Activated CD4-positive, alpha-beta T cell treated with anti-CD3 and anti-CD28 coated beads, Interleukin-2, amount 50 U/mL, for 4 hours (primary cell): ENCODE results near the gene NOL4L.

Experiments
- DNase-seq, 2 experiments: peaks; one replicate each; pipeline ENCODE4 v3.0.0-alpha.2; 2020

NOL4L gene

DNA sequence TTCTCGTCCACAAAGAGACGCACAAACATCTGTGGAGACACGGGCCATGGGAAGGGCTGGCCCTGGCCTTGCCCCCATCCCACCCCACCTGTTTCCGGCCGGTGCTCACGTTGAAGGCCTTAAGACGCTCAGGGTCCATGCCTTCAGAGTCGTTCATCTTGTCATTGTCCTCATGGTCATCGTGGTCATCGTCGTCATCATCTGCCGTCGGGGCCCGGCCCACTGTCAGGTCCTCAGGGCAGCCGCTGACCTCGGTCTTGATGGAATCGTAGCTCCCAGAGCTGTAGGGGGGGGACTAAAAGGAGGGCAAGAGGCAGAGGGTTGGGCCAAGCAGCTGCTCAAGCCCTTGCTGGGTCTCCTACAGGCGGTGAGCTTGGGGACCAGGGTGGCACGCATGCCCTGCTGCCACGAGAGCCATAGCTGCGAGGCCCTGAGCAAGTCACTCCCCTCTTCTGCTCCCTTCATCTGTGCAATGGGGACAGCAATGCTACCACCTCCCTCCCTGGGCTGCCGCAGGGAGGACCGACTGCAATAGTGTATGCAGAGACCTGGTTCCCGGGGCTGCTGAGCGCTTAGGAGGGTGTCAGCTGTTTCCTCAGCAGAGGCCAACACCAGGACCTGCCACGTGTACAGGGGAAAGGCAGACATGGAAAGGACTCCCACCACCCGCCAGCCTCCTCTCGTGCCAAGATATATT, 131.5 kb downstream of the NOL4L start:
- no peak for DNase-seq

DNA sequence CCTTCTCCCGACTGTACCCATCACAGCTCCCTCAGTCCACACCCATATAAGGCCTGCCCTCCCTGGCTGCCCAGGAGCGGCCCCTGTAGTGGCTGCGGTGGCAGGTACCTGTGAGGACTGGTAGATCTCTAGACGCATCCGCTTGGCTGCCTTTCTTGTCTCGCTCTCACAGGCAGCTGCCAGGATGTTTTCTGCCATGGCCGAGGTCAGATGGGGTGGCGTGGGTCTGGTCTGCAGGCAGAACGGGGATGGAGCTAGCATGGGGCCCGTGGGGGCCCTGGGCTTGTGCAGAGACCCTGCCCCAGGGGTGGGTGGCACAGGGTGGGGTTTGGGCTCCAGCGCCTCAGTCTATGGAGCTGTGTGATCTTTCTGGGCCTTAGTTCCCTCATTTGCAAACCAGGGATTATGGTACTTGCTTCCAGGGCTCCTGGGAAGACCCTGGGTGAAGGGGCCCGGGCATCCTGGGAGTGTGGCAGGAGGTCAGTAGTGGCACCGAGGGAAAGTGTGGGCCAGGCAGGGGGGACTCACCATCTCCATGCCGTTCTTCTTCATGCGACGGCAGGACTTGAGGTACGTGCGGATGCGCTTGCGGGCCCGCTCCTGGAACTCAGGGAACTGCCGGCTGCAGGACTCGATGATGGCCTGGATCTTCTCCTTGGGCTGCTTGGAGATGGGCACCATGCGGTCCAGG, 132.2 kb downstream of the NOL4L start:
- DNase-seq = no peak

GRCh38 chr20:32451682-32452461, 133.3 kb downstream of the NOL4L start:
- no peak for DNase-seq

DNA sequence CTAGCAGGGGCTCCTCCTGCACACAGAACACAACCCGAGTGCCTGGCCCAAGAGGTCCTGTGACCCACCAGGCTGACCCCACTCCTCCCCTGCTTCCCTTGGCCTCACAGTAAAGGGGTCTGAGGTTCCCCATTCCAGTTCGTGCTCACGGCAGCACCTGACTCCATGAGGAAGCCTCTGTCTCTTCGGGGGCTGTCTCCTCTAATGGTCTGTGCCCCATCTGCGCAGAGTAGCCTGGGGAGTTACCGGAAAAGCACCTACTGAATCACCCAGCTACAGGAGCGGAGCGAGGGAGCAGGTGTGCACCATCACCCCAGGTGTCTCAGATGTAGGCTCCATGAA, 133.8 kb downstream of the NOL4L start:
- no peak for DNase-seq

GRCh38 chr20:32450484-32451061, 134.6 kb downstream of the NOL4L start:
- no peak for DNase-seq

DNA sequence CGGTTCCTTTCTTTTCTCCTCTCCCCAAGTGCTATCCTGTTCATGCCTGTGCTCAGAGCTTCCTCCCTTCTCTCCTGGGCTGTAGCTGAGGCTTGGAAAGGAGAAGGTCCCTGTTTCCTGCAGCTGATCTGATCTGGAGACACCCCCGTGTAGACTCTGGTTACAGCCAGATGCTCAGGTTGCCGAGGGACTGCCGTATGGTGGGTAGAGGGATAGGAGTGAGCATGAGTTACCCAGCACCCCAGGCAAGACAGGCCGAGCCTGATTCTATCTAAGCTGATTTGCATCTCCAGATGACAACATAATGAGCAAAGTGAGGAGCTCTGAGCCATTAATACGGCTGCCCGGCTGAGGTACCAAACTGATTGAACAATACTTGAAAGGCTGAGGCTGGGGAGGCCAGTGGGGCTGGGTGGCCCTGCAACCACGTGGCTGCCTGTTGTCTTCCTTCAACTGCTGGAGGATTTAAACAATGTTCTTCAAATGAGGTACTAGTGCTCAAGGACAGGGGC, 135.2 kb downstream of the NOL4L start:
- DNase-seq = no peak

DNA sequence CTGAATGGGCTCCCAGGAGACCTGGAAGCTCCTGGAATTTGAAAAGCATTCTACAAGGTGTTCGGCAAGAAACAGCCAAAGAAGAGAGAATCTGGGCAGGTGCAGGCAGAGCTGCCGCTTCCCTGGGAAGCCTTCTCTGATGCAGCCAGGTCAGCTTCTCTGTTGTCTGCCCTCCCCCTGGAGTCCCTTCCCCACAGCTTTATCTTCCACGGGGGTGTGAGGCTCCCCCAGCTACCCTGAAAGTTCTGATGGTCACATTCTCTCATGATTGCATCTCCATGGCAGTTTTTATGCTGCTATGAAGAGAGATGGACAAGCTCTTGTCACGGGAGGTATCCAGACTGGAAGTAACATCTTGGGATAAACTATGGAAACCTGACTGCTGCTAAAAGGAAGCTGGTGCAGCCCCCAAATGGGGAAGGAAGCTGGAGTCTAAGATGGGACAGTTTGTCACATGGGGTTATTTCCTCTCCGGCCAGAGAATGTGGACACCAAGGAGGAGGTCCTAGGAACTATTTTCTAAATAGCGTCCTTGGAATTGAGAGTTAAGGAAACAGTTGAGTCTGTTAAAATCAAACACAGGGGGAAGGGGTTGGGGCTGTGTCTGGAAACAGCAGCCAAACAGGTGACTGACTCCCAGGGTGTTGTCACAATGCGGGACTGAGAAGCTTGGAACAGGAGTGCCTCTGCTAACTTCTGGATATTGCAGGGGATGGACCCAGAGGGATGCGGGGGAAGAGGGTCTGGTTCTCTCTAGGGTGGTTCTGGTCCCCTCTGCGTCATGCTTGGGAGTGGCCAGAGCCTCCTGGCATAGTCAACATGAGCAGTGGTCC, 135.9 kb downstream of the NOL4L start:
- no peak for DNase-seq

DNA sequence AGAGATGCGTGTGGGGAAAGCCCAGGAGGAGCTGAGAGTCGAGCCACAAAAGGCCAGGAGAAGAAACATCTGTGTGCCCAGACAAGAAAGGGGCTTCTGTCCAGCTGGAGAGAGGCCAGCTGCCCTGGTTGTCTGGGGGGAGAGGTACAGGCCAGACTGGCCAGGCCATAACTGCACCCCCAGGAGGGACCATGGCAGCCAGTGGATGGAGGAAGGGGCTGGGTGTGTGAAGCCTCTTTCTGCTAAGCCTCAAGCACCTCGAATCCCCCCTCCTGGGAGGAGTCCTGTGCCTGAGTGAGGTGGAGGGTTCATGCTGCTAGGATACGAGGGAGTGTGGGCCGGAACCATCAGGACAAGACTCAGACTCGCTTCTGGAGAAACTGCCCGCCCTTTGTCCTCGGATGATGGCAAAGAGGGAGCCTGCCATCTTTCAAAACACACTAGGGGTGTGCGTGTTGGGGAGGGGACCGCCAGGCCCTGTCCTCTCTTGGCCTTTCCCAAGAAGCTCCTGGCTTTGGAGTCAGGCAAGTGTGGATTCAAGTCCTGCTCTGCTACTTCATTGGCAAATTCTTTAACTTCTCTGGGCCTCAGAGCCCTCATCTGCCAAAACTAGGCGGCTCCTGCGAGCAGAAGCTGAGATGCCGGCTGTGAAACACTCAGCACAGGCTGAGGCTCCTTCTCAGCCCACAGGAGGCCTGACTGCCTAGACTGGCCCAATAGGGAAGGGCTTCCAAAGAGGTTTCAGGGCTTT, 136.7 kb downstream of the NOL4L start:
- no peak for DNase-seq

GRCh38 chr20:32447136-32448027, 137.8 kb downstream of the NOL4L start:
- no peak for DNase-seq

DNA sequence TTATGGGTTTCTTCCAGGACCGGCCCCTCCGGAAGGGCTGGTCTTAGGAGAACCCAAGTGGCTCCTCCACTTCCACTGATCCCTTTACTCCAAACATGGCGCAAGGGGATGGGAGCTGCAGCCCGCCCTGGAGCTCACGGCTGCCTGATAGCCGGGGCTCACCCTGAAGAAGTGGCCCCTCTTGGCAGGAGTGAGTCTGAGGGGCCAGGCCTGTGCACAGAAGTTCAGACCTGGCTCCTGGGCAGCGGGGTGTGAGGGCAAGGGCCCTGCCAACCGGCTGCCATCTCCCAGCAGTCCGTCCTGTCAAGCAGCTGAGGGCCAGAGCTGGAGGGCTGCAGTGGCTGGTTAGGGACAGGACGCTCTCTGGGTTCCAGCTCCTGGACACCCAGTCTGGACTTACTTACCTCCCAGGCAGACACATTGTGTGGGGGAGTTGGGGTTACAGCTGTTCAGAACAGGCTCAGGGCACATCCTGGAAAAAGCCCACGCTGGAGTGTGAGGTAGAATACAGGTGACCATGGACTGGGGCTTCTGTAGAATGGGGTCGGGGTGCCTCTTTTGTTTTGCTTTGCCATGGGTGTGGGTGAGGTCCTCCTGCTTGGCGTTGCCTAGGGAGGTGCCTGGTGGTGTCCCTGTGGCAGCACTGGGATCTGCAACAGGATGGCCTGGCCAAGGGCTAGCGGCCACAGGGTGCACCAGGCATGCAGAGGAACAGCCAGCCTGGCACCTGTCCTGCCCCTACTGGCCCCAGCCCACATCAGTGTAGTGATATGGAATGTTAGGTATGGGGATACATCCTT, 138.6 kb downstream of the NOL4L start:
- DNase-seq = no peak

- DNase-seq = no peak
These were observed 139.4 kb downstream of the NOL4L start for GRCh38 chr20:32445539-32446273.

- no peak for DNase-seq
These were observed 140.5 kb downstream of the NOL4L start for GRCh38 chr20:32444474-32445220.

- DNase-seq = no peak
These were observed 141.7 kb downstream of the NOL4L start for GRCh38 chr20:32443386-32443974.

- no peak for DNase-seq
These were observed 142.3 kb downstream of the NOL4L start for GRCh38 chr20:32442630-32443373.

DNA sequence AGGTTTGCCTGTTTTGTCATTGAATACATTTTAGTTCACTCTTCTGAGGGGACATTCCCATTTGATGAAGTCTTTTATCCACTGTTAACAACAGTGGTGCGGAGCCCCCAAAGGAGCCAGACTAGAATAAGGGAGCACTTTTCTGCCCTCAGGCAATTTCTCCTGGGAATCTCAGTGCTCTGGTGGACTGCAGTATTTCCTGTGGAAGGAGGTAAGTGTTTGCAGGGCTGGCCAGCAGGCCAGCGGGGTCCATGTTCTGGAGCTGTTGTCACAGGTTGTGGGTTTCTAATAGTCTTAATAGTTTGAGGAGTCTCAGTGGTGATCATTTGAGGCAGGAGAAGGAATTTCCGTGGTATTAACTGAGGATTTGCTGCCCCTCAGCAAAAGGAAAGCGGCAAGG, 143.5 kb downstream of the NOL4L start:
- no peak for DNase-seq

- no peak for DNase-seq
These were observed 144.4 kb downstream of the NOL4L start for GRCh38 chr20:32440758-32441078.

DNA sequence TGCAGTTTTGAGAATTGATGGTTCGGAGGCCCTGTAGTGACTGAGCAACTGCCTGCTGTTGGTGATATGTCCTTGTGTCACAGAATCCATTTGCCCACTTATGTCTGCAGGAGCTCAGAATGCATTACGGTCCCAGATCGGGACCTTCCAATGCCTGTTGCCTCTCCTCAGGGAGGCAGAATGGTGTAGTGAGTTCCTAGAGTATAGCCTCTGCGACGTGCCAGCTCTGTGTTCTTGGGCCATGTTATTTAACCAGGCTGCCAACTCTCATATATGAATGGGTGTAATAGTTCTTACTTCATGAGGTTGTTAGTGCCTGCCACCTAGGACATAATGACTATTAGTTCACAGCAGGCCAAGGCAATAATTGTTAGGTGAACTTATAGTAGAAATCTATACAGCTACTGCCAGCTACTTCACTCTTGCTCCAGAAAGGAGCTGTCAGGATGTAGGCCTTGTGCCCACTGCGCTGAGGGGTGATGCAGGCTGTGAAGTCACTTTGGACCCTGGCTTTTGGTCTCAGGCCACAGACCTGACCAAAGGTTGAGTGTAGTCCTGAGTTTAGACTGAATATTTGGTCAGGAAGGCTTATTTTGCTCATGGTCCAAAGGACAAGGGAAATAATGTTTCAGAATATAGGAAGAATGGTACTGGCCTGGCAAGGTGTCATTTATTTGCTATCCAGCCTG, 144.9 kb downstream of the NOL4L start:
- DNase-seq = no peak
